Endothelial cell of umbilical vein (primary cell): ENCODE data around the gene WDR5. TPM values are rescaled to one million over a fixed set of nuclear protein-coding genes. Genes with fewer than 3 reads are reported as not detected.

Experiments used
- BruUV-seq: library from RNA; stranded (reverse); fragments of 400-500 nt; replicated peaks from 2 replicates; lab custom pipeline; 2021; lab: Mats Ljungman, UMichigan
- CTCF ChIA-PET: fragments of 300-600, 350-600 bp; sonication (Branson Sonifier 250); formaldehyde crosslinking; loops from one replicate; lab custom pipeline; 2021; ENCODE audit warnings: antibody characterized with exemption, inconsistent platforms; lab: Charles Lee
- POLR2A ChIA-PET: fragments of 300-600, 350-600 bp; sonication (Branson Sonifier 250); formaldehyde crosslinking; loops from one replicate; lab custom pipeline; 2021; ENCODE audit warnings: antibody characterized with exemption, inconsistent platforms; lab: Charles Lee
- DNase-seq: peaks from one replicate; pipeline ENCODE4 v3.0.0-alpha.2; 2011; ENCODE audit warnings: low read depth, low spot score
- FAIRE-seq: peaks from 2 replicates; lab custom pipeline; 2011; peaks lifted over from hg19 to GRCh38; lab: Jason Lieb, UNC
- H2AFZ ChIP-seq: 2 replicates; pipeline ENCODE4 v1.6.0; 2012; ENCODE audit warnings: low read depth, low read length, control low read depth, inconsistent platforms
- H3K27ac ChIP-seq: 2 replicates; pipeline ENCODE4 v1.5.1; 2011; ENCODE audit warnings: low read depth, mild to moderate bottlenecking, control low read depth, low read length, moderate library complexity; ENCODE audit not compliant: insufficient read depth
- H3K27me3 ChIP-seq, 2 experiments: 2 replicates each; pipeline versions ENCODE4 v1.6.0 to v1.6.1; 2011; ENCODE audit warnings: low read length in 2 of 2, mixed read lengths in 1 of 2; ENCODE audit not compliant: control insufficient read depth in 2 of 2, insufficient read depth in 2 of 2
- H3K36me3 ChIP-seq, 2 experiments: 2 replicates in 1 of 2; 3 replicates in 1 of 2; pipeline ENCODE4 v1.5.1; 2011; ENCODE audit warnings: low read length in 2 of 2, mild to moderate bottlenecking in 1 of 2, moderate library complexity in 1 of 2; ENCODE audit not compliant: control insufficient read depth in 2 of 2, insufficient read depth in 2 of 2; ENCODE audit errors: extremely low read depth in 1 of 2
- H3K4me1 ChIP-seq: 3 replicates; pipeline ENCODE4 v1.5.1; 2011; ENCODE audit warnings: mild to moderate bottlenecking, low read length; ENCODE audit not compliant: control insufficient read depth, insufficient read depth; ENCODE audit errors: extremely low read depth
- H3K4me2 ChIP-seq: 2 replicates; pipeline ENCODE4 v1.6.1; 2011; ENCODE audit warnings: low read length, control low read depth, mixed read lengths; ENCODE audit not compliant: insufficient read depth
- H3K4me3 ChIP-seq, 3 experiments: fragments of 200-600 bp in 1 of 3; sonication (generic), shearing (Covaris generic) in 1 of 3; replicated peaks in 1 of 3; 2 replicates each; pipeline ENCODE4 v1.5.1; 2011 to 2016; ENCODE audit warnings: control low read depth in 3 of 3, low read length in 3 of 3, mild to moderate bottlenecking in 2 of 3, inconsistent platforms in 1 of 3, low read depth in 1 of 3, moderate library complexity in 1 of 3; ENCODE audit not compliant: insufficient read depth in 1 of 3
- H3K79me2 ChIP-seq: 2 replicates; pipeline ENCODE4 v1.6.0; 2012; ENCODE audit warnings: low read length, inconsistent platforms; ENCODE audit not compliant: control insufficient read depth, insufficient read depth
- H3K9ac ChIP-seq: replicated peaks from 2 replicates; pipeline ENCODE3; 2011; ENCODE audit warnings: low read length, control low read depth; ENCODE audit not compliant: insufficient read depth; ENCODE audit errors: extremely low read depth
- H3K9me1 ChIP-seq: replicated peaks from 3 replicates; pipeline ENCODE4 v1.6.0; 2011; ENCODE audit warnings: mild to moderate bottlenecking, low read length; ENCODE audit not compliant: control insufficient read depth, insufficient read depth; ENCODE audit errors: extremely low read depth
- H3K9me3 ChIP-seq: replicated peaks from 2 replicates; pipeline ENCODE4 v1.5.1; 2012; ENCODE audit warnings: low read length, inconsistent platforms; ENCODE audit not compliant: control insufficient read depth, insufficient read depth
- H4K20me1 ChIP-seq: replicated peaks from 2 replicates; pipeline ENCODE3; 2011; ENCODE audit warnings: mild to moderate bottlenecking, low read length; ENCODE audit not compliant: control insufficient read depth, insufficient read depth; ENCODE audit errors: extremely low read depth
- EZH2 ChIP-seq: IDR thresholded peaks from 2 replicates; pipeline ENCODE4 v1.6.1; 2012; ENCODE audit warnings: borderline replicate concordance, low read depth, mild to moderate bottlenecking, moderate library complexity, low read length, inconsistent platforms; ENCODE audit not compliant: severe bottlenecking
- FOS ChIP-seq: IDR thresholded peaks from 2 replicates; pipeline ENCODE4 v1.6.1; 2011; ENCODE audit warnings: mild to moderate bottlenecking, low read length, moderate library complexity, borderline replicate concordance; ENCODE audit not compliant: insufficient read depth
- GATA2 ChIP-seq: IDR thresholded peaks from 2 replicates; pipeline ENCODE4 v1.7.0; 2011; ENCODE audit warnings: low read depth, mild to moderate bottlenecking, moderate library complexity, mixed read lengths, low read length; ENCODE audit not compliant: insufficient read length, insufficient read depth
- JUN ChIP-seq: IDR thresholded peaks from 2 replicates; pipeline ENCODE4 v1.6.1; 2011; ENCODE audit warnings: borderline replicate concordance, low read depth; ENCODE audit not compliant: insufficient read length, insufficient read depth
- MAX ChIP-seq: IDR thresholded peaks from 2 replicates; pipeline ENCODE4 v1.6.1; 2011; ENCODE audit not compliant: insufficient read depth, insufficient read length
- MYC ChIP-seq: IDR thresholded peaks from one replicate; pipeline ENCODE4 v1.6.1; 2011; ENCODE audit warnings: mild to moderate bottlenecking, low read depth, low read length
- POLR2A ChIP-seq: IDR thresholded peaks from 2 replicates; pipeline ENCODE4 v1.6.1; 2012; ENCODE audit warnings: low read depth, mild to moderate bottlenecking, control low read depth, low read length
- POLR2AphosphoS5 ChIP-seq: IDR thresholded peaks from 2 replicates; pipeline ENCODE4 v1.6.1; 2012; ENCODE audit warnings: low read depth, mild to moderate bottlenecking, control low read depth, low read length, moderate library complexity; ENCODE audit not compliant: insufficient read depth
- dilution Hi-C: fragments of 300-500 bp; cut with MboI; formaldehyde crosslinking; loops from one replicate; pipeline ENCODE4 v1.15.0; 2019; ENCODE audit warnings: low sequenced_read_pairs; ENCODE audit not compliant: extremely low pct_ligation_motif_present
- intact Hi-C: fragments of 100-400 bp; cut with micrococcal nuclease; formaldehyde crosslinking; loops from one replicate; pipeline ENCODE4 v1.10.0; 2022
- polyA plus RNA-seq, 4 experiments: library from polyadenylated mRNA; depleted of rRNA in 3 of 4; stranded (reverse) in 3 of 4; unstranded in 1 of 4; fragments of >200 nt; gene quantifications; 2 replicates each; pipeline versions ENCODE4 v1.2.1 to v1.2.3, GENCODE V29; 2011 to 2012; ENCODE audit warnings: missing spikeins in 1 of 4
- total RNA-seq: library from RNA; stranded (reverse); gene quantifications from 2 replicates; pipeline ENCODE4 v1.2.3, GENCODE V29; 2021
- TF ChIP-seq, protein P1 (sequence below), 2 donors: IDR thresholded peaks; 1 replicate in 1 of 2; 2 replicates in 1 of 2; pipeline ENCODE4 v1.5.1; 2011; ENCODE audit warnings: low read length in 2 of 2, mild to moderate bottlenecking in 2 of 2, moderate library complexity in 2 of 2, control low read depth in 1 of 2, inconsistent platforms in 1 of 2, low read depth in 1 of 2; ENCODE audit not compliant: insufficient read depth in 1 of 2; ENCODE audit errors: extremely low read depth in 1 of 2

WDR5 gene
- total and polyA plus RNA-seq, 2 donors (not counting 3 experiments of a cell fraction or from before 2014, with no cell fraction given): 32.1 to 42.5 TPM

DNA sequence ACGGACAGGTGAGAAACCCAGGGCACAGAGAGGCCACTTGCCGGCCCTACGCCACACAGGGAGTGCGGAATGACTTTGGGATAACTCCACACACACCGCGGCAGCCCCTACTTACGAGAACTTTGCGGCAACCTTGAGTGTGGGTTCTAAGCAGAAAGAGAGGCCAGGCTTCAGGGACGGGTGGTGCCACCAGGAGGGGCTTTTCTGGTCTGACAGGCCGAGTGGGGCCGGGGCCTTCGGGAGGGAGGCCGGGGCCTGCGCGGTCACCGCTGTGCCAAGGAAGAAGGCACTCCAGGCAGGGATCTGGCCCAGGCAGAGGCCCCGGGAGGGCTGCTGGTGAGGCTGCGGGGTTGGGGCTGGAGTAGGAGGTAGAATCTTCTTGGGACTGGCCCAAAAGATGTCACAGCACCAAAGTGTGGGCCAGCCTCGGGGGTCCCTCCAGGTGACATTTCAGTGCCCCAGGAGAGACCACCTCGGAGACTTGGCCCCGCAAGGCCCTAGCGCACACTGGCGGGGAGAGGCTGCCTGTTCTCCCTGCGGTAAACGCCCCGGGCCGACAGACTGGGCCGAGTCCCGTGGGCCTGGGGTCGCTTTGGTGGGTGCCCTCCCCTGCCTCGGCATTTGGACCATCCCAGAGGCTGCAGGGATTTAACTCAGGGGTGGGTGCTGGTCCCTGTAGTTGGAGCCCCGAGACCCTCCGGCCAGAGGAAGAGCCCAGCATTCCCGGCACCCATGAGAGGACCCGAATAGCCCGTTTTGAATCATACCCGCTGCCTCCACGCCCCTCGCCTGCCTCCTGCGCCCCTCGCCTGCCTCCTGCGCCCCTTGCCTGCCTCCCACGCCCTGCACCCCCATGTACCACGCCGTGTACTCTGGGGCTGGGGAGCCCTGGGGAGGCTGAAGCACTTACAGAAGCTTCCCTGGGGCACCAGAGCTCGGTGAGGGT, 37.5 kb downstream of the WDR5 start:
- no peak overlapping the region for H3K9ac ChIP-seq
- dilution Hi-C loops (no loop called here), intact Hi-C loops (no loop called here)

More for the DNA sequence above, 37.5 kb downstream of the WDR5 start:
- H3K79me2 ChIP-seq: no peaks in the 10 kb centered on the region
- no peak for DNase-seq
- no peak overlapping the region for H3K4me2 ChIP-seq
- no peak overlapping the region for H3K4me3 ChIP-seq
- H3K9me1 ChIP-seq: no peaks in the 10 kb centered on the region
- ChIA-PET CTCF (interaction anchor here (3.5 kb wide), 1 partner anchor 269 kb away, joined by 38 read pairs; no protein-coding TSS in a partner anchor), POLR2A (no interaction called here)
- H2AFZ ChIP-seq: no peak overlapping the region
- no peaks in the 10 kb centered on the region for H3K36me3 ChIP-seq
- H3K27me3 ChIP-seq: peaks cover 2% of the 10 kb centered on the region in 2 experiments
- H4K20me1 ChIP-seq: no peaks in the 10 kb centered on the region
- H3K27ac ChIP-seq: no peak overlapping the region
- FAIRE-seq: no peak
- TF ChIP-seq MYC: no peak
- TF ChIP-seq EZH2: no peak
- TF ChIP-seq POLR2AphosphoS5: no peak
- TF ChIP-seq FOS: no peak
- TF ChIP-seq MAX: no peak
- TF ChIP-seq POLR2A: no peak
- no peak for TF ChIP-seq JUN
- TF ChIP-seq, protein P1, sequence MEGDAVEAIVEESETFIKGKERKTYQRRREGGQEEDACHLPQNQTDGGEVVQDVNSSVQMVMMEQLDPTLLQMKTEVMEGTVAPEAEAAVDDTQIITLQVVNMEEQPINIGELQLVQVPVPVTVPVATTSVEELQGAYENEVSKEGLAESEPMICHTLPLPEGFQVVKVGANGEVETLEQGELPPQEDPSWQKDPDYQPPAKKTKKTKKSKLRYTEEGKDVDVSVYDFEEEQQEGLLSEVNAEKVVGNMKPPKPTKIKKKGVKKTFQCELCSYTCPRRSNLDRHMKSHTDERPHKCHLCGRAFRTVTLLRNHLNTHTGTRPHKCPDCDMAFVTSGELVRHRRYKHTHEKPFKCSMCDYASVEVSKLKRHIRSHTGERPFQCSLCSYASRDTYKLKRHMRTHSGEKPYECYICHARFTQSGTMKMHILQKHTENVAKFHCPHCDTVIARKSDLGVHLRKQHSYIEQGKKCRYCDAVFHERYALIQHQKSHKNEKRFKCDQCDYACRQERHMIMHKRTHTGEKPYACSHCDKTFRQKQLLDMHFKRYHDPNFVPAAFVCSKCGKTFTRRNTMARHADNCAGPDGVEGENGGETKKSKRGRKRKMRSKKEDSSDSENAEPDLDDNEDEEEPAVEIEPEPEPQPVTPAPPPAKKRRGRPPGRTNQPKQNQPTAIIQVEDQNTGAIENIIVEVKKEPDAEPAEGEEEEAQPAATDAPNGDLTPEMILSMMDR (IDR thresholded peaks at IDR 0.05; ENCODE audit: extremely low read depth in 1 of 2, insufficient read depth in 1 of 2, low read depth in 1 of 2, low read length in 2 of 2): no peak
- TF ChIP-seq GATA2: no peak
- no peaks in the 10 kb centered on the region for H3K9me3 ChIP-seq
- H3K4me1 ChIP-seq: no peaks in the 10 kb centered on the region
- BruUV-seq: no TSS peak
